Fibroblast of lung (primary cell): ENCODE results near the gene THAP7.

Source experiments
- EZH2 ChIP-seq: IDR thresholded peaks from 2 replicates; pipeline ENCODE4 v1.5.1; 2012; ENCODE audit warnings: low read length, control low read depth, mild to moderate bottlenecking; ENCODE audit errors: missing control alignments
- TF ChIP-seq, protein P1 (sequence below), 2 donors: IDR thresholded peaks in 1 of 2; conservative IDR thresholded peaks in 1 of 2; 1 replicate in 1 of 2; 2 replicates in 1 of 2; pipeline ENCODE4 v1.5.1; 2011 to 2012; ENCODE audit warnings: low read length in 2 of 2, control low read depth in 1 of 2, inconsistent platforms in 1 of 2, low read depth in 1 of 2, mild to moderate bottlenecking in 1 of 2

DNA sequence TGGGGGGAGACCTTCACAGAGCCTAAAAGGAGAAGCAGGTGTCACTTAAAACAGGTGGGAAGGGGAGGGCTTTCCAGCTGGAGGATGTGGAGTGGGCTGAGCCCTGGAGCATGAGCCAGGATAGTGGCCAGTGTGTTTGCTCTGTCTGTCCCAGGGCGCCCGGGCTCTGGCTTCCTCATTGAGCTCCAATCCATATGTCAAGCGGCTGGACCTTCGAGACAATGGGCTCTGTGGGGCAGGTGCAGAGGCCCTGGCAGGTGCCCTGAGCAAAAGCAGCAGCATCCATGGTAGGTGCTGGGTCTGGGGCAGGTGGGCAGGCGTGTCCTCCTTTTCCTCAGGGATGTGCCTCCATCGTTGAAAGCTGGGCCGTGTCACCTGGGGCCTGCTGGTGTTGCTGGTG is 45.8 kb upstream of the THAP7 start:
- TF ChIP-seq, protein P1, sequence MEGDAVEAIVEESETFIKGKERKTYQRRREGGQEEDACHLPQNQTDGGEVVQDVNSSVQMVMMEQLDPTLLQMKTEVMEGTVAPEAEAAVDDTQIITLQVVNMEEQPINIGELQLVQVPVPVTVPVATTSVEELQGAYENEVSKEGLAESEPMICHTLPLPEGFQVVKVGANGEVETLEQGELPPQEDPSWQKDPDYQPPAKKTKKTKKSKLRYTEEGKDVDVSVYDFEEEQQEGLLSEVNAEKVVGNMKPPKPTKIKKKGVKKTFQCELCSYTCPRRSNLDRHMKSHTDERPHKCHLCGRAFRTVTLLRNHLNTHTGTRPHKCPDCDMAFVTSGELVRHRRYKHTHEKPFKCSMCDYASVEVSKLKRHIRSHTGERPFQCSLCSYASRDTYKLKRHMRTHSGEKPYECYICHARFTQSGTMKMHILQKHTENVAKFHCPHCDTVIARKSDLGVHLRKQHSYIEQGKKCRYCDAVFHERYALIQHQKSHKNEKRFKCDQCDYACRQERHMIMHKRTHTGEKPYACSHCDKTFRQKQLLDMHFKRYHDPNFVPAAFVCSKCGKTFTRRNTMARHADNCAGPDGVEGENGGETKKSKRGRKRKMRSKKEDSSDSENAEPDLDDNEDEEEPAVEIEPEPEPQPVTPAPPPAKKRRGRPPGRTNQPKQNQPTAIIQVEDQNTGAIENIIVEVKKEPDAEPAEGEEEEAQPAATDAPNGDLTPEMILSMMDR (conservative IDR thresholded peaks at IDR 0.05 in 1 of 2, IDR thresholded peaks at IDR 0.05 in 1 of 2; ENCODE audit: low read depth in 1 of 2, low read length in 2 of 2) = no peak
- TF ChIP-seq EZH2 = no peak
